ENCODE data around the gene CTNNA2.

CTNNA2 gene

GRCh38 chr2:79530443-79530842, 17.6 kb downstream of the CTNNA2 start:
- H3K4me1 ChIP-seq, result no peaks in the 10 kb centered on the region; the same call in 1 of the 2 replicates
- no peak overlapping the region for H3K4me3 ChIP-seq (ENCODE audit: low read depth, low read length)
- no peaks in the 10 kb centered on the region for H3K9me3 ChIP-seq
- no peaks in the 10 kb centered on the region for H3K36me3 ChIP-seq
- TF ChIP-seq CTCF (IDR thresholded peaks at IDR 0.05; ENCODE audit: low read depth, low read length), result peak; percentile 21
- DNase-seq, result no peak
- no peaks in the 10 kb centered on the region for H3K27me3 ChIP-seq

GRCh38 chr2:79547568-79547967, 34.7 kb downstream of the CTNNA2 start:
- H3K9me3 ChIP-seq, result no peaks in the 10 kb centered on the region
- no peaks in the 10 kb centered on the region for H3K4me1 ChIP-seq
- TF ChIP-seq CTCF (IDR thresholded peaks at IDR 0.05; ENCODE audit: low read depth, low read length), result no peak
- no peak overlapping the region for H3K4me3 ChIP-seq (ENCODE audit: low read depth, low read length)
- no peak for DNase-seq
- H3K36me3 ChIP-seq, result no peaks in the 10 kb centered on the region; the same call in 1 of the 2 replicates
- no peaks in the 10 kb centered on the region for H3K27me3 ChIP-seq

GRCh38 chr2:79552653-79553052, 39.8 kb downstream of the CTNNA2 start:
- Histone ChIP-seq H3K27me3 (no peaks in the 10 kb centered on the region), H3K36me3 (no peaks in the 10 kb centered on the region; the same call in 1 of the 2 replicates), H3K4me1 (no peaks in the 10 kb centered on the region), H3K4me3 (ENCODE audit: low read depth, low read length) (no peak overlapping the region), H3K9me3 (no peaks in the 10 kb centered on the region)
- no peak for DNase-seq
- no peak for TF ChIP-seq CTCF (IDR thresholded peaks at IDR 0.05; ENCODE audit: low read depth, low read length)

GRCh38 chr2:79554899-79555298, 42.0 kb downstream of the CTNNA2 start:
- TF ChIP-seq CTCF (IDR thresholded peaks at IDR 0.05; ENCODE audit: low read depth, low read length), result no peak
- Histone ChIP-seq H3K9me3 (no peaks in the 10 kb centered on the region), H3K36me3 (no peaks in the 10 kb centered on the region; the same call in 1 of the 2 replicates), H3K27me3 (no peaks in the 10 kb centered on the region), H3K4me3 (ENCODE audit: low read depth, low read length) (no peak overlapping the region), H3K4me1 (no peaks in the 10 kb centered on the region)
- no peak for DNase-seq

GRCh38 chr2:79564065-79564464, 51.2 kb downstream of the CTNNA2 start:
- Histone ChIP-seq H3K36me3 (no peaks in the 10 kb centered on the region), H3K9me3 (no peaks in the 10 kb centered on the region), H3K4me3 (ENCODE audit: low read depth, low read length) (no peak overlapping the region), H3K27me3 (no peaks in the 10 kb centered on the region), H3K4me1 (no peaks in the 10 kb centered on the region)
- TF ChIP-seq CTCF (IDR thresholded peaks at IDR 0.05; ENCODE audit: low read depth, low read length), result no peak
- no peak for DNase-seq

- Histone ChIP-seq H3K9me3 (no peaks in the 10 kb centered on the region), H3K36me3 (no peaks in the 10 kb centered on the region), H3K4me3 (ENCODE audit: low read depth, low read length) (no peak overlapping the region), H3K4me1 (no peaks in the 10 kb centered on the region), H3K27me3 (no peaks in the 10 kb centered on the region)
- TF ChIP-seq CTCF (IDR thresholded peaks at IDR 0.05; ENCODE audit: low read depth, low read length), result no peak
- no peak for DNase-seq
Observed at GRCh38 chr2:79569048-79569447, 56.2 kb downstream of the CTNNA2 start.

Measured in BE2C (cell line).